NCI-H774 (cell line): ENCODE measurements around the gene WFDC10B.
"Not testable (repeated sequence)": the region's sequence is repeated elsewhere in the genome, so short reads cannot be mapped to it uniquely, and the experiment has no call there.

Experiments used
- DNase-seq: peaks from one replicate; lab custom pipeline; 2025; lab: John Stamatoyannopoulos, UW

Gene WFDC10B

DNA sequence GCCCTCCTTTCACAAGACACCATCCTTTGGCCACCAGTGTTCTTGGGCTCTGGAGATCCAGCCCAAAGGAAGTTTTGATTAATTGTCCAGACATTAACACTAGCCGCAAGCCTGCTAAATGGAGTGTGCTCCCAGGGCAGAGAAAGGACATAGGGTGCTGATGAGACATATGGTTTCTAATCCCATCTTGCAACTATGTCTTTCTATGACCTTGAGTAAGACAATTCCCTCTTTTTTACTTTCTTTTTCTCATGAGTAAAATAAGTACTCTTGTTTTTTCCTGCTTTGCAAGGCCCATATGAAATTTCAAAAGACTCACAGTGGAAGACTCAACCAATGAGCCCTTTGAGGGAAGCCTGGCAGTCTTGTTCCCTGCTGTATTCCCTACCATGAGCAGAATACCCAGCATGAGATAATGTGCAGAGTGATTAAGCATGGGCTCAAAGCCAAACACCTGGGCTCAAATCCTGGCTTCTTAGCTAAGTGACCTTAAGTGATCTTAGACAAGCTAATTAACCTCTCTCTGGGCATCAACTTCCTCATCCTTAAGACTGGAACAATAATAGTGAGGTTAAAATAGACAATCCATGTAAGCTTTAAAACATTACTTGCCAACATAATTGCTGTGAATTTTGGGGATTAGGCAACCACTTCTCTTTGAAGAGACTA, at the start of gene WFDC10B:
Gene WFDC10B (minus strand): TSS at position 51 of the 669 bp plus-strand sequence. CDS start 19,027 bp downstream, outside the sequence.
- DNase-seq: no peak

DNA sequence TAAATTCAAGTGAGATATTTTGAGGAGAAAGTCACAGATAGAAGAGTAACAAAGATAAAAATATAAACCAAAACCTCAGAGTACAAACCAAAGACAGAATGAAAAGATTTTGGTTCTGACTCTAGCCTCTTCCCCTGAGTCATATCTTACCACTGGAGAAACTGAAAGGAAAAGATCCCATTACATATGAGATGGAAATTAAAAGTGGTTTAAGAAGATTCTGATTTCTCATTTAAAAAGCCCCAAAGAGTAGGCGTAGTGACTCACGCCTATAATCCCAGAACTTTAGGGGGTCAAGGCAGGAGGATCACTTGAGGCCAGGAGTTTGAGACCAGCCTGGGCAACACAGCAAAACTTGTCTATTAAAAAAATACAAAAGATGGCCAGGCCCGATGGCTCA, 47.9 kb upstream of the WFDC10B start:
- DNase-seq: no peak

- DNase-seq: no peak
Observed at GRCh38 chr20:45751721-45752120, 46.9 kb upstream of the WFDC10B start.

DNA sequence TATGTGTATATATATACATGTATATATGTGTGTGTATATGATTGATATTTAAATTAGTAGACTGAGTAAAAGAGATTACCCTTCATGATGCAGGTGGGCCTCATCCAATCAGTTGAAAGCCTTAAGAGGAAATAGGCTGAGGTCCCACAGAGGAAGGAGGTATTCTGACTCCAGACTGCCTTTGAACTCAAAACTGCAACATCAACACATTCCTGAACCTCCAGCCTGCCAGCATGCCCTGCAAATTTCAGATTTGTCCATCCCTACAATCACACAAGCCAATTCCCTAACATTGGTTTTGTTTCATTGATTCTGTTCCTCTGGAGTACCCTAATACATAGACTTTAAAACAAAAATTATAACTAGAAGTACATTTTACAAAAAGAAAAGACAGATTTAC, 40.2 kb upstream of the WFDC10B start:
- DNase-seq: no peak

DNA sequence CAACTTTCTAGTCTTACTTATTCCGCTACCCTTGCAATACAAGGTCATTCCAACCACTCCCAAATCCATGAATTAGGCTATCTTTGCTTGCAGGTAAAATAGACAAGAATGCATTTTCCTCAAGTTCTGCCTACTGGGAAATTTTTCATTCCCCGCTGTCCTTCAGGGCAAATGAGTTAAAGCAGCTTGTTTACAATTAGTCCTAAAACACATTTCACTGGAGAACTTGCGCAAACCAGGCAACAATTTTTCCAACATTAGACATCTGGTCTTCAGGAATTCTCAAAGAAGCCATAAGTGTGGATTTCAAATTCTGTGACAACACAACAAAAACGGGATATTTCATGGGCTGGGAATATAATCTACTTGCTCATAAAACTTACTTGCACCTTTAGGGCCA, 37.8 kb upstream of the WFDC10B start:
- no peak for DNase-seq

- no peak for DNase-seq
Observed at GRCh38 chr20:45735988-45736387, 31.2 kb upstream of the WFDC10B start.

GRCh38 chr20:45735552-45735951, 30.7 kb upstream of the WFDC10B start:
- DNase-seq: no peak

GRCh38 chr20:45732199-45732598, 27.4 kb upstream of the WFDC10B start:
- DNase-seq: no peak

- no peak for DNase-seq
Observed at GRCh38 chr20:45727044-45727443, 22.2 kb upstream of the WFDC10B start.

- DNase-seq: no peak
Observed at GRCh38 chr20:45725134-45725533, 20.3 kb upstream of the WFDC10B start.

- no peak for DNase-seq
Observed at GRCh38 chr20:45722047-45722446, 17.2 kb upstream of the WFDC10B start, which contains the start of gene SPINT4. Gene SPINT4, plus strand, starts transcription at chr20:45722347. Its CDS starts 21 bp downstream, at chr20:45722368.

DNA sequence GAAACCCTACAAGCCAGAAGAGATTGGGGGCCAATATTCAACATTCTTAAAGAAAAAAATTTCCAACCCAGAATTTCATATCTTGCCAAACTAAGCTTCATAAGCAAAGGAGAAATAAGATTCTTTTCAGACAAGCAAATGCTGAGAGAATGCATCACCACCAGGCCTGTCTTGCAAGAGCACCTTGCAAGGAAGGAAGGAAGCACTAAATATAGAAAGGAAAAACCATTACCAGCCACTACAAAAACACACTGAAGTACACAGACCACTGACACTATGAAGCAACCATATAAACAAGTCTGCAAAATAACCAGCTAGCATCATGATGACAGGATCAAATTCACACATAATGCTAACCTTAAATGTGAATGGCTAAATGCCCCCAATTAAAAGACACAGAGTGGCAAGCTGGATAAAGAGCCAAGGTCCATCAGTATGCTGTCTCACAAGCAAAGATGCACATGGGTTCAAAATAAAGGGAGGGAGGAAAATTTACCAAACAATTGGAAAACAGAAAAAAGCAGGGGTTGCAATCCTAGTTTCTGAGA, 11.4 kb upstream of the WFDC10B start:
- DNase-seq: not testable (repeated sequence)

- DNase-seq: no peak
Observed at GRCh38 chr20:45701873-45702272, 2.9 kb downstream of the WFDC10B start, which contains the start of gene WFDC13. Gene WFDC13, plus strand, starts transcription at chr20:45702038. Its CDS starts 86 bp downstream, at chr20:45702124.

GRCh38 chr20:45701104-45701503, 3.7 kb downstream of the WFDC10B start:
- no peak for DNase-seq

DNA sequence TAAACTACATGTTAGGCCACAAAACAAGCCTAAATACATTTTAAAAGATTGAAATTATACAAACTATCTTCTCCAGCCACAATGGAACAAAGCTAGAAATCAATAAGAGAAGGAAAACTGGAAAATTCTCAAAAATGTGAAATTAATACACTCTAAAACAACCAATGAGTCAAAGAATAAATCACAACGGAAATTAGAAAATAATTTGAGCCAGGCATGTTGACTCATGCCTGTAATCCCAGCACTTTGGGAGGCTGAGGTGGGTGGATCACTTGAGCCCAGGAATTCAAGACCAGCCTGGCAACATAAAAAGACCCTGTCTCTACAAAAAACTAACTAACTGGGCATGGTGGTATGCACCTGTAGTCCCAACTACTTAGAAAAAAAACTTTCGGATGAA, 9.3 kb downstream of the WFDC10B start:
- DNase-seq: no peak

GRCh38 chr20:45693346-45693745, 11.5 kb downstream of the WFDC10B start:
- not testable (repeated sequence) for DNase-seq

DNA sequence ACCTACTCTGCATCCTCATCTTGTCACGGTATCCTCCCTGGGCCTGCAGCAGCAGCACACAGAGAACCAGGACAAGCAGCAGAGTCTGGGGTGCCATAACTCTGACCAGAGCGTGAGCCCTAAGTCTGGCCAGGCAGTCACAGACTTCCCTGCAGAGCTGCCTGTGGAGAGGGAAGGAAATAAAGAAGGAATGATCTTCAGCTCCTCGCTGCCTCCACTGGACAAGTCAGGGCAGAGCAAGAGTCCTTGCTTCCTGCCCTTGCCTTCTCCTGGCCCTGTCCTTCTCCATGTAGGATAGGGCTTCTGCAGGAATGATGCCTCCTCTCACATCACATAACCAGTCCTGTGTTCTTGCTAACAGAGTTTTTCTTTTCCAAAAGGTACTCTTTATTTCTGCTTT, 18.9 kb downstream of the WFDC10B start:
- no peak for DNase-seq

- DNase-seq: no peak
Observed at GRCh38 chr20:45679650-45680049, 25.2 kb downstream of the WFDC10B start.

GRCh38 chr20:45672765-45673164, 32.1 kb downstream of the WFDC10B start:
- DNase-seq: no peak

GRCh38 chr20:45670139-45670538, 34.7 kb downstream of the WFDC10B start, which contains the start of gene WFDC11:
Gene WFDC11, minus strand, starts transcription at chr20:45670239. Its CDS starts 19,639 bp downstream, at chr20:45650600.
- no peak for DNase-seq

DNA sequence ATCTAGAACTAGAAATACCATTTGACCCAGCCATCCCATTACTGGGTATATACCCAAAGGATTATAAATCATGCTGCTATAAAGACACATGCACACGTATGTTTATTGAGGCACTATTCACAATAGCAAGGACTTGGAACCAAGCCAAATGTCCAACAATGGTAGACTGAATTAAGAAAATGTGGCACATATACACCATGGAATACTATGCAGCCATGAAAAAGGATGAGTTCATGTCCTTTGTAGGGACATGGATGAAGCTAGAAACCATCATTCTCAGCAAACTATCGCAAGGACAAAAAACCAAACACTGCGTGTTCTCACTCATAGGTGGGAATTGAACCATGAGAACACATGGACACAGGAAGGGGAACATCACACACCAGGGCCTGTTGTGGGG, 47.8 kb downstream of the WFDC10B start:
- DNase-seq: not testable (repeated sequence)

DNA sequence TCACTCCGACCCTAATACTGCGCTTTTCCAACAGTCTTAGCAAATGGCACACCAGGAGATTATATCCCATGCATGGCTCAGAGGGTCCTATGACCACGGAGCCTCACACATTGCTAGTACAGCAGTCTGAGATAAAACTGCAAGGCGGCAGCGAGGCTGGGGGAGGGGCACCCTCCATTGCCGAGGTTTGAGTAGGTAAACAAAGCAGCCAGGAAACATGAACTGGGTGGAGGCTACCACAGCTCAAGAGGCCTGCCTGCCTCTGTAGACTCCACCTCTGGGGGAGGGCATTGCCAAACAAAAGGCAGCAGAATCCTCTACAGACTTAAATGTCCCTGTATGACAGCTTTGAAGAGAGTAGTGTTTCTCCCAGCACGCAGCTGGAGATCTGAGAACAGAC, 53.1 kb downstream of the WFDC10B start:
- not testable (repeated sequence) for DNase-seq

- DNase-seq: no peak
Observed at GRCh38 chr20:45649312-45649863, 55.4 kb downstream of the WFDC10B start.
